GM19328 (cell line): ENCODE measurements around the gene NAGPA.

ENCODE experiments used
- ATAC-seq: cut with Tn5 transposase; IDR thresholded peaks from one replicate; pipeline ENCODE4 v1.9.1; 2021; ENCODE audit warnings: mild to moderate bottlenecking, moderate library complexity; ENCODE audit not compliant: unreplicated experiment

NAGPA gene

DNA sequence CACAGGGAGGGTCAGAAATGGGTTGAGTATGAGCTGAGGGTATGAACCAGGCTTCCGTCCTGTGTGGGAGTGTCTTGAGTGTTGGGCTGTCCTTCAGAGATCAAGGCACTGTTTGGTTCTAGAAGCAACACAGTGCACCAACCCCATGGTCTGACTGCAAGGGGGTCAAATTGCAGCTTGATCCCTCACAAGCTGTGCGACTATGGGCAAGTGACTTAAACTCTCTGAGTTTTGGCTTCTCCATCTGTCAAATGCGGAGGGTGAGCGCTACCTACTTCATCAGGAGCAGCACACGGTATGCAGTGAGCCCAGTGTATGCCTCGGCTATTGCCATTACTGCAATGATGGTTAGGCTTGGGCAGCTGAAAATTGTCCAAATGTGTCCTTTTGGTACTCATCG is 54.6 kb downstream of the NAGPA start:
- ATAC-seq: no peak

DNA sequence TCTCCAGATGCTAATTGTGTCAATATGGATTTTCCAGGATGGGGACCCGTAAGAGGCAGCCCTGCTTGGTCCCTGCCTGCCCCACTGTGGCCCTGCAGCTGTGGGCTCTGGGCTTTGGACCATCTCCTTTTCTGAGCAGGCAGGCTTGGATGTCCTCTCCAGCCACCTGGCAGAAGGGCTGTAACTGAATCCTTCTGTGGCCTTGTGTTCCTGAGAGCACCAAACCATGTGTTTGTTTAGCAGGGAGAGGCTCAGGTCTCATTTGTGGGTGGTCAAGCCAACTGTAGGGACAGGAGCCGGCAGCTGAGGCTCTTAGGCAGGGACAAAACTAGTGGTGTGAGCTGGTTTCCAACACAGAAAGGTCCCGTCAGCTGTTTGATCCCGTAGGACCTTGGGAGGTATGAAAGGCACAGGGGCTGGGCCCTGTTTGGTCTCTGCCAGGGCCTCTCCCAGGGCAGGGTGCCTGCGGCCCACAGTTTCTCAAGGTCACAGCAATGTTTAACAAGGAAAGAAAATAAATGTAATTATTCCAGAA is 57.1 kb downstream of the NAGPA start:
- no peak for ATAC-seq

DNA sequence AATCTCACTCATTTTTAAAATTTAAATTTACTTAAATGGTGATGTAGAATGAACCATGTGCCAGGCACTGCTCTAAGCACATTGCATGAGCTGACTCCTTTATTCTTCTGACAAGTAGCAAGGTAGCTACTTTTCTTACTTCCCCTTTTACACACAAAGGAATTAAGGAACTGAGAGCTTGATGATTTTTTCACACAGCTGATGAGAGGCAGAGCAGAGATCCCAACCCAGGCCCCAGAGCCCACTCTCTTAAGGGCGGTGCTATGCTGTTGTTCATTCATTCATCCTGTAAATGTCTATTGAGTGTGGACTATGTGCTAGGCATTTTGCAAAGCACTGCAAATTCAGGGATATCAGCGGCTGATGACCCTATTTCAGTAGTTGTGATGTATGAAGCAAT is 57.7 kb downstream of the NAGPA start:
- peak; percentile 75 for ATAC-seq
